Peyer's patch (tissue), 4 donors: ENCODE measurements around the gene RANBP1.

ENCODE experiments used
- POLR2A ChIP-seq, 2 donors: fragments of 450-650 bp; IDR thresholded peaks; one replicate each; pipeline ENCODE4 v1.5.1; 2017; ENCODE audit warnings: antibody characterized with exemption in 2 of 2, mild to moderate bottlenecking in 2 of 2, moderate library complexity in 2 of 2
- TF ChIP-seq, protein P1 (sequence below), 6 experiments: fragments of 450-650 bp in 4 of 6; fragments of 200-600 bp in 2 of 6; sonication (generic) in 1 of 6; IDR thresholded peaks; one replicate each; pipeline ENCODE4 v1.5.1; 2017 to 2019; ENCODE audit warnings: antibody characterized with exemption in 6 of 6, mild to moderate bottlenecking in 3 of 6, moderate library complexity in 1 of 6

DNA sequence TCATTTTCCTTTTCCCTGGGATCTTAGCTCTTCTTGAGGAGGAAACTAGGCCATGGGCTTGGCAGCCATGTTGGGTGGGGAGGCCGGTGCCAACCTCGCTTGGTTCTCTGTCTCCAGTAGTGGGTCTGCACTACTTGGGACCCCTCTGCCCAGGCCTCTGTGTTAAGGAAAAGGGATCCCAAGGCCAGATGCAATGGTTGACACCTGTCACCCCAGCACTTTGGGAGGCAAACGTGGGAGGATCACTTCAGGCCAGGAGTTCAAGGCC, 13.8 kb downstream of the RANBP1 start:
- TF ChIP-seq, protein P1, sequence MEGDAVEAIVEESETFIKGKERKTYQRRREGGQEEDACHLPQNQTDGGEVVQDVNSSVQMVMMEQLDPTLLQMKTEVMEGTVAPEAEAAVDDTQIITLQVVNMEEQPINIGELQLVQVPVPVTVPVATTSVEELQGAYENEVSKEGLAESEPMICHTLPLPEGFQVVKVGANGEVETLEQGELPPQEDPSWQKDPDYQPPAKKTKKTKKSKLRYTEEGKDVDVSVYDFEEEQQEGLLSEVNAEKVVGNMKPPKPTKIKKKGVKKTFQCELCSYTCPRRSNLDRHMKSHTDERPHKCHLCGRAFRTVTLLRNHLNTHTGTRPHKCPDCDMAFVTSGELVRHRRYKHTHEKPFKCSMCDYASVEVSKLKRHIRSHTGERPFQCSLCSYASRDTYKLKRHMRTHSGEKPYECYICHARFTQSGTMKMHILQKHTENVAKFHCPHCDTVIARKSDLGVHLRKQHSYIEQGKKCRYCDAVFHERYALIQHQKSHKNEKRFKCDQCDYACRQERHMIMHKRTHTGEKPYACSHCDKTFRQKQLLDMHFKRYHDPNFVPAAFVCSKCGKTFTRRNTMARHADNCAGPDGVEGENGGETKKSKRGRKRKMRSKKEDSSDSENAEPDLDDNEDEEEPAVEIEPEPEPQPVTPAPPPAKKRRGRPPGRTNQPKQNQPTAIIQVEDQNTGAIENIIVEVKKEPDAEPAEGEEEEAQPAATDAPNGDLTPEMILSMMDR (IDR thresholded peaks at IDR 0.05), result no peak
- no peak for TF ChIP-seq POLR2A (IDR thresholded peaks at IDR 0.05)
